Stimulated activated memory B cell treated with anti-CD40 and anti-IgM and Interleukin-4, amounts not matched to agents 10 μg/mL and 1 μg/mL and 100 μg/mL, for 72 hours (primary cell): ENCODE data around the gene NTM.

ENCODE experiments used
- ATAC-seq: fragments of 150-1000 bp; cut with Tn5 transposase; 2 replicates; pipeline ENCODE4 v1.10.0; 2021
- H3K27ac Mint-ChIP-seq: one replicate; pipeline ENCODE4 v1.8.0; 2022; ENCODE audit warnings: mild to moderate bottlenecking, mixed read lengths
- H3K27me3 Mint-ChIP-seq: one replicate; pipeline ENCODE4 v1.8.0; 2022; ENCODE audit warnings: mixed read lengths
- H3K36me3 Mint-ChIP-seq: one replicate; pipeline ENCODE4 v1.8.0; 2022; ENCODE audit warnings: mixed read lengths
- H3K4me1 Mint-ChIP-seq: one replicate; pipeline ENCODE4 v1.8.0; 2022; ENCODE audit warnings: mixed read lengths
- H3K4me3 Mint-ChIP-seq: one replicate; pipeline ENCODE4 v1.8.0; 2022; ENCODE audit warnings: mild to moderate bottlenecking, moderate library complexity, mixed read lengths
- H3K9me3 Mint-ChIP-seq: one replicate; pipeline ENCODE4 v1.8.0; 2022; ENCODE audit warnings: mixed read lengths

The NTM gene

GRCh38 chr11:131546218-131546895 lies 175.9 kb downstream of the NTM start:
- Mint-ChIP-seq H3K4me3 (no peak overlapping the region), H3K27ac (no peak overlapping the region), H3K4me1 (no peaks in the 10 kb centered on the region), H3K36me3 (no peaks in the 10 kb centered on the region), H3K9me3 (peaks cover 3% of the 10 kb centered on the region), H3K27me3 (no peaks in the 10 kb centered on the region)
- no peak for ATAC-seq

DNA sequence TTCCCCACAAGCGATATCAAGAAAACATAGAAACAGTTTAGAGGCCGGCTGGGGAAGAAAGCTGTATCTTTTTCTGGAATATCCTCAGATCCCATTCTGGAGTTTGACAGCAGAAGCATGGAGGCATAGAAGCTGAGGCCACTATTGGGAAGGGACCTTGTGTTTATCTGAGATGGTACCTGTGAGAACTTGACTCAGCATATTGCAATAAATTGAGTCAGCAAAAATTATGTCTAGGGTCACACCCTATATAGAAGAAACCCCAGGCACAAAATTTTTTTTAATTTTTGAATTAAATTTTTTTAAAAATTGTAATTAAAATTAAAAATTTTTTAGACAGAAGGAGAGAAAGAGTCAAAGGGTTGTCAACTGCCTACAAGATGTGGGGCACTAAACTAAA lies 178.7 kb downstream of the NTM start:
- Mint-ChIP-seq H3K4me1 (no peaks in the 10 kb centered on the region), H3K9me3 (peaks cover 10% of the 10 kb centered on the region), H3K4me3 (no peak overlapping the region), H3K27ac (no peak overlapping the region), H3K27me3 (no peaks in the 10 kb centered on the region), H3K36me3 (no peaks in the 10 kb centered on the region)
- ATAC-seq = no peak

DNA sequence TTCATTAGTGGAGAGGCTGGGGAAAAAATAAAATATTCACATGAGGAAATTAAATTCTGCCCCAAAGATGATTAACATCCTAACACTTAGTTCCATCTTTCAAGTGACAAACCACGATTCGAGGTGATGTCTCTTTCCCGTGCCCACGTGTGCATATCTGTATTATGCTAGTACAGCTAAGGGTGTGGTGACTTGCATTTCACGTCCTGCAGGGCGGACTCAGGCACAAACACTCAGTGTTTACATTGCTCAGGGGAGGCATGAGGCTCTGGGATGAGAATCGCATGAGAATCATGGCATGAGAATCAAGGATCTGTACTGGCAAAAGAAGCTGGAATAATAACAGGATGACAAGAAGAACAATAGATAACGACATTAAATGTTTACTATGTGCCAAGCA lies 179.4 kb downstream of the NTM start:
- Mint-ChIP-seq H3K9me3 (peaks cover 10% of the 10 kb centered on the region), H3K27ac (no peak overlapping the region), H3K27me3 (no peaks in the 10 kb centered on the region), H3K4me3 (no peak overlapping the region), H3K4me1 (no peaks in the 10 kb centered on the region), H3K36me3 (no peaks in the 10 kb centered on the region)
- ATAC-seq = no peak

DNA sequence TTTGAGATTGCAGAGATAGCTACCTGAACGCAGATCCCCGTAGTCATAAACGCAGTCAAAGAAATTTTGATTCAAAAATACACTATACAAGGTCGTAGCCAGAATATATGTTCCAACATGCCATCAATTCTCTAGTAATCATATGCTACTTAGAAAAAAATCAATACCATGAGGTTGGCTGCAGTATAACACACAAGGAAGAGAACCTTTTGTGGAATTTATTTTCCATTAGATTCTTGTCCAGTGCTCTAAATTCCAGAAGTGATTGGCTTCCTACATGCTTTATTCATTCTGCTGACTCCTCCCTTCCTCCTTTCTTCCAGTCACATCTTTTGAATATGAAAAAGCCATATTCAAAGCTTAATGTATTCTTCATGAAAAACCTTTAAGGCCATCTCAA lies 189.9 kb downstream of the NTM start:
- no peak for ATAC-seq
- Mint-ChIP-seq H3K4me3 (no peak overlapping the region), H3K4me1 (no peaks in the 10 kb centered on the region), H3K36me3 (no peaks in the 10 kb centered on the region), H3K27ac (no peak overlapping the region), H3K9me3 (peaks cover 3% of the 10 kb centered on the region), H3K27me3 (peaks cover 13% of the 10 kb centered on the region)

- Mint-ChIP-seq H3K27ac (no peak overlapping the region), H3K9me3 (peaks cover 3% of the 10 kb centered on the region), H3K36me3 (no peaks in the 10 kb centered on the region), H3K27me3 (peaks cover 13% of the 10 kb centered on the region), H3K4me3 (no peak overlapping the region), H3K4me1 (no peaks in the 10 kb centered on the region)
- ATAC-seq = no peak
Measured at GRCh38 chr11:131561501-131561900, 191.1 kb downstream of the NTM start.

- no peak overlapping the region for H3K4me3 Mint-ChIP-seq
- H3K36me3 Mint-ChIP-seq = no peaks in the 10 kb centered on the region
- ATAC-seq = no peak
- H3K9me3 Mint-ChIP-seq = peaks cover 3% of the 10 kb centered on the region
- H3K27ac Mint-ChIP-seq = no peak overlapping the region
- peaks cover 13% of the 10 kb centered on the region for H3K27me3 Mint-ChIP-seq
- H3K4me1 Mint-ChIP-seq = no peaks in the 10 kb centered on the region
Measured at GRCh38 chr11:131561972-131562371, 191.6 kb downstream of the NTM start.

DNA sequence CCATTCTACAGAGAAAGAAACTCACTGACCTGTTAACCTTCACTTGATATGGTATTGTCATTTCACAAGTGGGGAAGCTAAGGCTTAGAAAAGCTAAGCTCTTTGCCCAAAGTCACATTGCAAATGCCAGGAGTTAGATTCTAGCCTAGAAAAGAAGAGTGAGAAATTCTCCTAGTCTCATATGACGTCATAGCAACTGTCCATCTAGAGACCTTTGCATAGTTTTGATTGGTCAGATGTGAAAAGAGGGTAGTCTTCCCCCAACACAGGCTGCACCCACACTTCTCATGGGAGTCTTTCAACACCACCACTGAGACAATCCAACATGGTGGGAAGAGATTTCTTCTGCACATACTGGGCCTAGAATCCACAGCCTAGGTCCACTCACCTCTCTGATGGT lies 197.9 kb downstream of the NTM start:
- no peak overlapping the region for H3K4me3 Mint-ChIP-seq
- H3K4me1 Mint-ChIP-seq = no peaks in the 10 kb centered on the region
- no peaks in the 10 kb centered on the region for H3K36me3 Mint-ChIP-seq
- H3K27ac Mint-ChIP-seq = no peak overlapping the region
- ATAC-seq = no peak
- H3K27me3 Mint-ChIP-seq = no peaks in the 10 kb centered on the region
- peaks cover 3% of the 10 kb centered on the region for H3K9me3 Mint-ChIP-seq

DNA sequence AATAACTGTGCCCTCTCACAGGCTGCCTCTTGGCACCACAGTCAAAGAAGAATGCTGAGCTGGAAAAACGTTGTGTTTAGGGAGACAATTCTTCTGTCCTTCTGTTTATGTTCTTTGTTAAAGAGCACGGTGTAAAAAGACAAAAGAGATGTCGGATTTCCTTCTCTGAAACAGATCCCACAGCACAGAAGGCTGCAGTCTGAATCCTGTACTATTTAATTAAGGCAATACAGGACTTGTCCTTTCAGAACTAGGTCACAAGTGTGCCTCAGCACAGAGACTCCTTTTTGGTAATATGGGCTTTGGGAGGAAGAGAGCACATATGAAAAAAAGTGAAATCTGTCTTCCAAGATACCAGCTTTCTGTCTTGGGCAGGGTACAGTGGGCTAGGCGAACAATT lies 201.2 kb downstream of the NTM start:
- H3K27ac Mint-ChIP-seq = no peak overlapping the region
- no peaks in the 10 kb centered on the region for H3K4me1 Mint-ChIP-seq

DNA sequence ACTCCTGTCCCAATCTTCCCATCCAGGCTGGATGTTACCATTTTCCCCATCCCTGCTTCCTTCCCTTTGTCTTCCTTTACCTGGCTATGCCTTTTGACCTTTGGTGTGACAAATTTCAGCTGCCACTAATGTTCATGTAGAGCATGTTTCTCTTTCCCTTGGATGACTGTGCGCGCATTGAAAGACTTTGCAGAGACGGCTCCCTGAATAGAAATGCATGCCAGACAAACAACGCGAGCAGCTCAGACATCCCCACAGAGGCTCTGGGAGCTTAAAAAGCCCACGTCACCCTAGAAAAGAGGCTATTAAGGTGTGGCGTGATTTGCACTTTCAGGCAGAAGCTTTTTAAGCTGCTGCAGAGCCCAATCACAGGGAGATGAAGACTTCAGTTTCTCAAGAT lies 202.0 kb downstream of the NTM start:
- H3K4me1 Mint-ChIP-seq = no peaks in the 10 kb centered on the region

More for the DNA sequence above, 201.2 kb downstream of the NTM start:
- no peaks in the 10 kb centered on the region for H3K27me3 Mint-ChIP-seq
- ATAC-seq = no peak
- peaks cover 3% of the 10 kb centered on the region for H3K9me3 Mint-ChIP-seq
- H3K4me3 Mint-ChIP-seq = no peak overlapping the region
- H3K36me3 Mint-ChIP-seq = no peaks in the 10 kb centered on the region

DNA sequence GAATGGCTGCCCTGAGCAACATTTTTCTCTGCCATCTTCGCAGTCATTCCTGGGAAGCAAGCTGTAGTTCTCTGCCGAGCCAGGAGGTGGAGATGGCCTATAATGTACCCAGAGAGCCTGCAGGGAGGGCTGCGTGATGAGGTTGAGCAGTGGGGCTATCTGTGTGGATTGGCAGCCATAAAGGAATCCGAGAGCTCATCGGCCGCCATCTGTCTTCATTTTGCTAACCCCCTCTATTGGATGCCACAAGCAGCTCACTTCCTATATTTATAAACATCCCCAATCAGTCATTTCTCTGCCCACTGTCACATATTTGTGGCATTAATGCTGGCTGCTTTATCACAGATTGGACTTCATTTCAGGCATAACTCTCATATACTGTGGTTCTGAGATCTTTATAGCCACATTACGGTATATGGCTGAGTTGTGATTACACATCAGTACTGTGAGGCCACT lies 209.5 kb downstream of the NTM start:
- Mint-ChIP-seq H3K27ac (no peak overlapping the region), H3K4me1 (no peaks in the 10 kb centered on the region), H3K36me3 (no peaks in the 10 kb centered on the region), H3K9me3 (peaks cover 5% of the 10 kb centered on the region), H3K4me3 (no peak overlapping the region), H3K27me3 (no peaks in the 10 kb centered on the region)
- no peak for ATAC-seq

More for the DNA sequence above, 202.0 kb downstream of the NTM start:
- Mint-ChIP-seq H3K36me3 (no peaks in the 10 kb centered on the region), H3K4me3 (no peak overlapping the region), H3K27ac (no peak overlapping the region), H3K9me3 (peaks cover 3% of the 10 kb centered on the region), H3K27me3 (no peaks in the 10 kb centered on the region)
- ATAC-seq = no peak

DNA sequence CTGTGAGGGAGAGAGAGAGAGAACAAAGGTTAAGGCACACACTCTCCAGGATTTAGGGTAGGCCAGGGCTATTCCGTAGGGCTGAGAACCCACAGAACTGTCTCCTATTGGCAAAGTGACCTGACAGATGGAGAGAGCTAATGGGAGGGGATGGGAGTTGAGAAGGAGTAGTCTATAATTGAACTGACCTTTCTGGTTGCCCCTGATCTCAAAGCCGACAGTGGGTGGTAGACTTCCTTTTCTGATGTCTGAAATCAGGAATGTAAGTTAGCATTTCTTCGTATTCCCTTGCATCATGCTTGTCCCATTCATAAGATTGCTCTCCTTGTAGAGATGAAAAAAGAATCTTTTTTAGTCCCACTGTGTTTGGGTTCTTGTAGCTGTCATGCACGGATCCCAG lies 210.1 kb downstream of the NTM start:
- Mint-ChIP-seq H3K27me3 (no peaks in the 10 kb centered on the region), H3K27ac (no peak overlapping the region)

GRCh38 chr11:131581046-131581445 lies 210.6 kb downstream of the NTM start:
- no peak for ATAC-seq
- peaks cover 8% of the 10 kb centered on the region for H3K9me3 Mint-ChIP-seq
- H3K27ac Mint-ChIP-seq = no peak overlapping the region
- no peak overlapping the region for H3K4me3 Mint-ChIP-seq
- H3K27me3 Mint-ChIP-seq = no peaks in the 10 kb centered on the region
- no peaks in the 10 kb centered on the region for H3K36me3 Mint-ChIP-seq
- no peaks in the 10 kb centered on the region for H3K4me1 Mint-ChIP-seq

More for the DNA sequence above, 210.1 kb downstream of the NTM start:
- no peaks in the 10 kb centered on the region for H3K4me1 Mint-ChIP-seq
- H3K36me3 Mint-ChIP-seq = no peaks in the 10 kb centered on the region
- H3K4me3 Mint-ChIP-seq = no peak overlapping the region
- H3K9me3 Mint-ChIP-seq = peaks cover 5% of the 10 kb centered on the region
- ATAC-seq = no peak

- H3K4me3 Mint-ChIP-seq = no peak overlapping the region
- ATAC-seq = no peak
Measured at GRCh38 chr11:131582021-131582525, 211.7 kb downstream of the NTM start.

DNA sequence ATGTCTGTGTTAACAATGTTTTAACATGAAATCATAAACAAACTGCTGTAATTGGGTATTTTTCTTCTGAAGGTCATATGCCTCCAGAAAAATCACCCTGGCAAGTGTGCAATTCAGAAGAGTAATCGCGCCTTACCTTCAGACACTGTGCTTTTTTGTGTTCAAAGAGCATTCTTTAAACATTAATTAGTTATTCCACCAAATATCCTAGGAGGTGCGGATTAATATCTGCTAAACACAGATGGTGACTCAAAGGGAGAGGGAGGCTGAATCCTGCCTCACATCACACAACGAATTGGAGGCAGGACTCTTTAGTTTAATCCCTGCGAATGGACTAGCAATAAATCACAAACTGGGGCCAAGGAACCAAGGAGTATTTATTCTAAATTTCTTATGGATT lies 213.0 kb downstream of the NTM start:
- no peaks in the 10 kb centered on the region for H3K4me1 Mint-ChIP-seq
- H3K27ac Mint-ChIP-seq = no peak overlapping the region
- ATAC-seq = no peak
- H3K36me3 Mint-ChIP-seq = no peaks in the 10 kb centered on the region
- H3K27me3 Mint-ChIP-seq = no peaks in the 10 kb centered on the region
- H3K4me3 Mint-ChIP-seq = no peak overlapping the region
- H3K9me3 Mint-ChIP-seq = peaks cover 8% of the 10 kb centered on the region

More at GRCh38 chr11:131582021-131582525, 211.7 kb downstream of the NTM start:
- H3K9me3 Mint-ChIP-seq = peaks cover 5% of the 10 kb centered on the region
- H3K27me3 Mint-ChIP-seq = no peaks in the 10 kb centered on the region
- H3K4me1 Mint-ChIP-seq = no peaks in the 10 kb centered on the region
- H3K27ac Mint-ChIP-seq = no peak overlapping the region
- H3K36me3 Mint-ChIP-seq = no peaks in the 10 kb centered on the region

GRCh38 chr11:131583938-131584337 lies 213.5 kb downstream of the NTM start:
- ATAC-seq = no peak

GRCh38 chr11:131584785-131585592 lies 214.6 kb downstream of the NTM start:
- Mint-ChIP-seq H3K27me3 (no peaks in the 10 kb centered on the region), H3K4me3 (no peak overlapping the region), H3K27ac (no peak overlapping the region), H3K4me1 (no peaks in the 10 kb centered on the region), H3K9me3 (peaks cover 8% of the 10 kb centered on the region), H3K36me3 (no peaks in the 10 kb centered on the region)
- no peak for ATAC-seq

More at GRCh38 chr11:131583938-131584337, 213.5 kb downstream of the NTM start:
- H3K9me3 Mint-ChIP-seq = peaks cover 8% of the 10 kb centered on the region
- H3K27me3 Mint-ChIP-seq = no peaks in the 10 kb centered on the region
- no peak overlapping the region for H3K4me3 Mint-ChIP-seq
- H3K27ac Mint-ChIP-seq = no peak overlapping the region
- no peaks in the 10 kb centered on the region for H3K4me1 Mint-ChIP-seq
- H3K36me3 Mint-ChIP-seq = no peaks in the 10 kb centered on the region
